Spleen (tissue), 11 donors: Measurements from ENCODE around the gene SCGB1D2. TPM values are rescaled to one million over a fixed set of nuclear protein-coding genes. Genes with fewer than 3 reads are reported as not detected.
"Not testable (repeated sequence)": the region's sequence is repeated elsewhere in the genome, so short reads cannot be mapped to it uniquely, and the experiment has no call there.

ENCODE experiments used
- DNase-seq: peaks from one replicate; pipeline ENCODE4 v3.0.0-alpha.2; 2020
- H3K27ac ChIP-seq, 8 donors: fragments of 200-600 bp; sonication (generic) in 7 of 8; 1 replicate in 4 of 8; 2 replicates in 4 of 8; pipeline versions ENCODE4 v1.5.0 to v1.8.0; 2016 to 2021; ENCODE audit warnings: inconsistent platforms in 4 of 8, mild to moderate bottlenecking in 4 of 8, moderate library complexity in 1 of 8
- H3K27me3 ChIP-seq, 7 donors: fragments of 200-600 bp; sonication (generic) in 6 of 7; replicated peaks in 1 of 7; 1 replicate in 4 of 7; 2 replicates in 3 of 7; pipeline versions ENCODE4 v1.5.0 to v1.8.0; 2016 to 2021; ENCODE audit warnings: inconsistent platforms in 3 of 7, mild to moderate bottlenecking in 1 of 7
- H3K36me3 ChIP-seq, 6 donors: fragments of 200-600 bp; sonication (generic) in 5 of 6; 1 replicate in 4 of 6; 2 replicates in 2 of 6; pipeline versions ENCODE4 v1.5.0 to v1.8.0; 2016 to 2021; ENCODE audit warnings: inconsistent platforms in 2 of 6
- H3K4me1 ChIP-seq, 6 donors: fragments of 200-600 bp; sonication (generic) in 5 of 6; 1 replicate in 3 of 6; 2 replicates in 3 of 6; pipeline versions ENCODE4 v1.5.0 to v1.8.0; 2016 to 2021; ENCODE audit warnings: inconsistent platforms in 3 of 6
- H3K4me3 ChIP-seq, 8 donors: fragments of 200-600 bp; sonication (generic) in 7 of 8; 1 replicate in 4 of 8; 2 replicates in 4 of 8; pipeline versions ENCODE4 v1.5.0 to v1.8.0; 2016 to 2021; ENCODE audit warnings: inconsistent platforms in 4 of 8, mild to moderate bottlenecking in 4 of 8, moderate library complexity in 2 of 8
- H3K9me3 ChIP-seq, 8 donors: fragments of 200-600 bp; sonication (generic) in 7 of 8; 1 replicate in 4 of 8; 2 replicates in 4 of 8; pipeline versions ENCODE4 v1.5.0 to v1.8.0; 2016 to 2021; ENCODE audit warnings: inconsistent platforms in 4 of 8
- CTCF ChIP-seq, 11 experiments: fragments of 200-600 bp in 7 of 11; fragments of 450-650 bp in 4 of 11; sonication (generic) in 4 of 11; IDR thresholded peaks in 8 of 11; conservative IDR thresholded peaks in 3 of 11; 1 replicate in 7 of 11; 2 replicates in 4 of 11; pipeline versions ENCODE4 v1.4.0 to v1.8.0; 2016 to 2021; ENCODE audit warnings: antibody characterized with exemption in 11 of 11, inconsistent platforms in 4 of 11, mild to moderate bottlenecking in 1 of 11
- POLR2A ChIP-seq, 3 donors: fragments of 450-650 bp; IDR thresholded peaks; one replicate each; pipeline ENCODE4 v1.5.1; 2017; ENCODE audit warnings: antibody characterized with exemption in 3 of 3, mild to moderate bottlenecking in 1 of 3
- POLR2AphosphoS5 ChIP-seq, 3 donors: sonication (generic); formaldehyde crosslinking; IDR thresholded peaks; one replicate each; pipeline ENCODE4 v1.5.1; 2017; ENCODE audit warnings: antibody characterized with exemption in 3 of 3
- WGBS, 5 donors: extraction: QIAGEN DNeasy Blood & Tissue Kit in 3 of 5; methylation state at CpG; one replicate each; pipeline versions ENCODE4 v1.1.5 to v1.1.7; 2013 to 2018; 5-methylcytosine and 5-hydroxymethylcytosine counted together
- intact Hi-C: fragments of 100-400 bp; cut with DNase I; formaldehyde crosslinking; loops from one replicate; pipeline ENCODE4 v1.15.0; 2023; ENCODE audit warnings: low total_unique reads
- polyA plus RNA-seq, 3 donors: library from polyadenylated mRNA; stranded (reverse); fragments of 200-250 nt; gene quantifications; one replicate each; pipeline ENCODE4 v1.2.1, GENCODE V29; 2013
- total RNA-seq, 7 donors: library from RNA; depleted of rRNA in 3 of 7; stranded (reverse); fragments of >200 nt in 3 of 7; fragmentation: NEBNext Ultra II Directional in 4 of 7; extraction: Animal tissue kit (Norgen Biotek cat#: 25700) in 4 of 7; gene quantifications; one replicate each; pipeline versions ENCODE4 v1.1.0 to v1.2.1, GENCODE V29; 2016 to 2021
- donor health status: healthy with polysubstance abuse.
- donor health status: DM: no; HTN: no; CAD: no; lungs with moderate emphysema.
- donor health status: DM: no; HTN: no; CAD: no.
- donor health status: Bipolar disorder and iron deficiency.
- donor health status: healthy.
- donor health status: DM: no; HTN: no; CAD: no.
- donor health status: DM: yes; HTN: yes; CAD: no.

SCGB1D2 gene
- total and polyA plus RNA-seq, 10 donors = not detected

- intact Hi-C loops = no loop called here
- WGBS, 5 donors = 65 to 88% (median 75%) methylated on average over 2 of the region's 2 CpGs
Observed at GRCh38 chr11:62201376-62201775, 40.7 kb upstream of the SCGB1D2 start.

GRCh38 chr11:62202910-62203309 lies 39.1 kb upstream of the SCGB1D2 start:
- intact Hi-C loops = no loop called here
- Histone ChIP-seq H3K9me3 (no peaks in the 10 kb centered on the region), H3K36me3 (no peaks in the 10 kb centered on the region), H3K27me3 (peaks cover 0 to 10% (median 0%) of the 10 kb centered on the region in 7 donors), H3K4me1 (no peaks in the 10 kb centered on the region), H3K4me3 (no peak overlapping the region), H3K27ac (no peak overlapping the region)
- WGBS, 5 donors = 74 to 80% (median 77%) methylated on average over 6 of the region's 6 CpGs
- TF ChIP-seq POLR2A (IDR thresholded peaks at IDR 0.05) = no peak
- DNase-seq = no peak

More at GRCh38 chr11:62201376-62201775, 40.7 kb upstream of the SCGB1D2 start:
- H3K36me3 ChIP-seq = no peaks in the 10 kb centered on the region
- peaks cover 0 to 10% (median 0%) of the 10 kb centered on the region in 7 donors for H3K27me3 ChIP-seq
- no peak overlapping the region for H3K27ac ChIP-seq
- H3K9me3 ChIP-seq = no peaks in the 10 kb centered on the region
- DNase-seq = no peak
- H3K4me1 ChIP-seq = no peaks in the 10 kb centered on the region
- TF ChIP-seq CTCF (IDR thresholded peaks at IDR 0.05 in 8 of 11, conservative IDR thresholded peaks at IDR 0.05 in 3 of 11) (no peak), POLR2A (IDR thresholded peaks at IDR 0.05) (no peak), POLR2AphosphoS5 (IDR thresholded peaks at IDR 0.05) (no peak)
- no peak overlapping the region for H3K4me3 ChIP-seq

- 83 to 94% (median 88%) methylated on average over 5 of the region's 5 CpGs for WGBS, 5 donors
- Histone ChIP-seq H3K27me3 (peaks cover 0 to 25% (median 0%) of the 10 kb centered on the region in 7 donors), H3K9me3 (no peaks in the 10 kb centered on the region), H3K36me3 (no peaks in the 10 kb centered on the region), H3K27ac (no peak overlapping the region), H3K4me1 (no peaks in the 10 kb centered on the region), H3K4me3 (no peak overlapping the region)
- TF ChIP-seq POLR2AphosphoS5 (IDR thresholded peaks at IDR 0.05) (no peak), POLR2A (IDR thresholded peaks at IDR 0.05) (no peak), CTCF (IDR thresholded peaks at IDR 0.05 in 8 of 11, conservative IDR thresholded peaks at IDR 0.05 in 3 of 11) (no peak)
- intact Hi-C loops = no loop called here
- no peak for DNase-seq
Observed at GRCh38 chr11:62204430-62204829, 37.6 kb upstream of the SCGB1D2 start.

- Histone ChIP-seq H3K27ac (no peak overlapping the region), H3K27me3 (peaks cover 0 to 25% (median 0%) of the 10 kb centered on the region in 7 donors), H3K4me1 (no peaks in the 10 kb centered on the region), H3K36me3 (no peaks in the 10 kb centered on the region), H3K4me3 (no peak overlapping the region), H3K9me3 (no peaks in the 10 kb centered on the region)
- no peak for DNase-seq
- intact Hi-C loops = no loop called here
- TF ChIP-seq POLR2A (IDR thresholded peaks at IDR 0.05) (no peak), POLR2AphosphoS5 (IDR thresholded peaks at IDR 0.05) (no peak), CTCF (IDR thresholded peaks at IDR 0.05 in 8 of 11, conservative IDR thresholded peaks at IDR 0.05 in 3 of 11) (no peak)
- WGBS, 5 donors = 88 to 93% (median 91%) methylated on average over 7 of the region's 7 CpGs
Observed at GRCh38 chr11:62205441-62205840, 36.6 kb upstream of the SCGB1D2 start.

- H3K36me3 ChIP-seq, intact Hi-C loops: not testable (repeated sequence)
Observed at GRCh38 chr11:62206276-62207066, 35.6 kb upstream of the SCGB1D2 start.

More at GRCh38 chr11:62206276-62207066, 35.6 kb upstream of the SCGB1D2 start:
- WGBS, 5 donors = 86 to 94% (median 91%) methylated on average over 12 of the region's 12 CpGs
- peaks cover 0 to 22% (median 0%) of the 10 kb centered on the region in 7 donors for H3K27me3 ChIP-seq
- H3K4me1 ChIP-seq, H3K9me3 ChIP-seq, H3K27ac ChIP-seq, DNase-seq, H3K4me3 ChIP-seq: not testable (repeated sequence)
